HG03045 (cell line): Measurements from ENCODE around the gene ARF6.
"Not testable (repeated sequence)": the region's sequence is repeated elsewhere in the genome, so short reads cannot be mapped to it uniquely, and the experiment has no call there.

ENCODE experiments used
- ATAC-seq: cut with Tn5 transposase; IDR thresholded peaks from one replicate; pipeline ENCODE4 v1.9.1; 2021; ENCODE audit warnings: mild to moderate bottlenecking, moderate library complexity; ENCODE audit not compliant: unreplicated experiment

ARF6 gene

DNA sequence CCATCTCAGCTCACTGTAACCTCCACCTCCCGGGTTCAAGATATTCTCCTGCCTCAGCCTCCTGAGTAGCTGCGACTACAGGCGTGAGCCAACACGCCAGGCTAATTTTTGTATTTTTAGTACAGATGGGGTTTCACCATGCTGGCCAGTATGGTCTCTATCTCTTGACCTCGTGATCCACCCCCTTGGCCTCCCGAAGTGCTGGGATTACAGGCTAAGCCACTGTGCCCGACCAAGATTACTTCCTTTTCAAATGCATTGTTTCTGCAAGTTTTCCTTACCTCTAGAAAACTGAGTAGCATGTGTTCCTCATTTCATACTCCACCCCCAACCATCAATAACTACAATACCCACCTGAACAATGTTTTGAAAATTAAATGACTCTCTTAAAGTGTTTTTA, 13.1 kb downstream of the ARF6 start:
- ATAC-seq = no peak

- ATAC-seq = no peak
These were observed 14.3 kb downstream of the ARF6 start for GRCh38 chr14:49907186-49907585.

- ATAC-seq = no peak
These were observed 15.5 kb downstream of the ARF6 start for GRCh38 chr14:49908433-49908782.

GRCh38 chr14:49909016-49909415, 16.1 kb downstream of the ARF6 start:
- no peak for ATAC-seq

GRCh38 chr14:49915085-49915484, 22.2 kb downstream of the ARF6 start:
- ATAC-seq = no peak

DNA sequence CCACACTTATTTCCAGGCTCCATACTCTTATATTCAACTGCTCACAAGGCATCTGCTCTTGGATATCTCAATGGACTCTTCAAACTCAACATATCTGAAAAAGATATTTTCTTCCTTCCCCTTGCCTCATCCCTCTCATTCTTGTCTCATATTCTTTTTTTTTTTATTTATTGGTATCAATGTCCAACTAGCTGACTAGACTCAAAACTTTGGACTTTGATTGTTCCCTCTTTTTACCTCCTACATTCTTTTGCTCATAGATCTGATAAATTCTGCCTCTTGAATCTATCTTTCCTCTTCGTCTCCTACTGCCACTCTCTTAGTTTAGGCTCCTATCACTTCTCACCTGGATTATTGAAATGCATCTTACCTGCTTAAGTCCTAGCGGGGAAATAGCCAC, 25.8 kb downstream of the ARF6 start:
- no peak for ATAC-seq

DNA sequence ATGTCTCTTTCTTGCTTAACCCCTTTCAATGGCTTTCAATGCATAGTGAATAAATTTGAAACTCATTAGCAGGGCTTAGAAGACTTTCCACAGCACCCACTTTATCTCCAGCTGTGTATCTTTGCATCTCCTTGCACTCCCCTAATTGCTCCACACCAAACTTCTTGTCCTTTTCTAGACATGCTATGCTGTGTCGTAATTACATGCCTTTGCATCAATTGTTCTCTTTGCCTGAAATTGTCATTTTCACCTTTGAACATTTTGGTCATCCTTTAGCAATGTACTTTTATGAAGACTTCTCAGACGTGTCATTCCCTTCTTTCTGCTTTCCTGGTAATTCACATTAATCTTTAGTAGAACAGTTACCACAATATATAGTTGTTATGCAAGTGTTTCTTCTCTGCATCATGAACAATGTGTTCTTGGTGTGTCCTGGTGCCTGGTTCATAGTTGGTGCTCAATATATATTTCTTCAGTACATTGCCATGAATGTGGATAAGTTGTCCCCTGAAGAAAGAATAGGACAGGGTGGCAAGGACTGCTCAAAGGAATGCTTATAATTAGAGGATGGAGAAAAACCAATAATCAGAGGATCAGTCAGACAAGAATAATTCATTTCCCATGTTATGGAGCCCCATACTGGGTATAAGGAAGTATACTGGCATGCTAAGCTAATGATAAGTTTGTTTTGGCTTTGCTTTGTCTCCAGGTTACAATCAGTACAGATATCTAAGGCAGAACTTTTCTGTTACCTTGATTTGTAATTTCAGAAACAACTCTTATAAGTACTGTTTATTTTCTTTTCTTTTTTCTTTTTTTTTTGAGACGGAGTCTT, 27.2 kb downstream of the ARF6 start:
- no peak for ATAC-seq

GRCh38 chr14:49920935-49921334, 28.1 kb downstream of the ARF6 start:
- no peak for ATAC-seq

- ATAC-seq = no peak
These were observed 28.5 kb downstream of the ARF6 start for GRCh38 chr14:49921401-49921800.

DNA sequence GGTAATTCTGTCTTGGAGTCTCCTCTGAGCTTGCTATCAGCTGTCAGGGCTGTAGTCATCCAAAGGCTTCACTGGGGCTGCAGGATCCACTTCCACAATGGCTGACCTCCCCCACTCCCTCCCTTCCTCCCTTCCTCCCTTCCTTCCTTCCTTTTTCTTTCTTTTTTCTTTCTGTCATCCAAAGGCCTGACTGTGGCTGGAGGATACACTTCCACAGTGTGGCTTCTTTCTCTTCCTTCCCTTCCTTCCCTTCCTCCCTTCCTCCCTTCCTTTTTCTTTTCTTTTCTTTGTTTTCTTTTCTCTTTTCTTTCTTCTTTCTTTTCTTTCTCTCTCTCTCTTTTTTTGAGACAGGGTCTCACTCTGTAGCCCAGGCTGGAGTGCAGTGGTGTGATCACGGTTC, 30.6 kb downstream of the ARF6 start:
- no peak for ATAC-seq

GRCh38 chr14:49923881-49924280, 31.0 kb downstream of the ARF6 start:
- no peak for ATAC-seq

DNA sequence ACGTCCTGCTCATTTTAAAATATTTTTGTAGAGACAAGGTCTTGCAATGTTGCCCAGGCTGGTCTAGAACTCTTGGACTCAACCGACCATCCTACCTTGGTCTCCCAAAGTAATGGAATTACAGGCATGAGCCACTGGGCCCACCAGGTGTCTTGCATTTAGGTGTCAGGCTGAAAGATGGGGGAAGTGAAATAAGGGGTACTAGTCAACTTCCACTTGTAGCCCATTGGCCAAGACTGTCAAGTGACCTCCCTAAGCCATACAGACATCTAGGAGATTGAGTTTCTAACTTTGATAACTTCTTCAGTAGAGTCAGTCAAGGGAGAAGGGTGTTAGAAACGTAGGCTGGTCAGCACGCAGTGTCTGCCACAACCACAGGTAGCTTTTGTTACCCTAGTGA, 32.0 kb downstream of the ARF6 start:
- ATAC-seq = no peak

- no peak for ATAC-seq
These were observed 33.9 kb downstream of the ARF6 start for GRCh38 chr14:49926803-49927202.

DNA sequence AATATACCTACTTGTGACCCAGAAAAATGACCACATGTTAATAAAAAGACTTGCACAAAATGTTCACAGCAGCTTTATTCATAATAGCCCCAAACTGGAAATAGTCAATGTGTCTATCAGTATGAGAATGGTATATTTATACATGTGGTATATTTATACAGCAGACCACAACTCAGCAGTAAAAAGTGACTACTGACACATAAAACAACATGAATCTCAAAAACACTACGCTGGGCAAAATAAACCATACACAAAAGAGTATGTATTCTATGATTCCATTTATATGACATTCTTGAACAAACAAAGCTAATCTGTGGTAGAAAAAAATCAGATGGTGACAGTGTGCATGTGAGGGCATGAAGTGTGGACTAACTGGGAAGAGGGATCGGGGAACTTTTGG, 35.1 kb downstream of the ARF6 start:
- no peak for ATAC-seq

DNA sequence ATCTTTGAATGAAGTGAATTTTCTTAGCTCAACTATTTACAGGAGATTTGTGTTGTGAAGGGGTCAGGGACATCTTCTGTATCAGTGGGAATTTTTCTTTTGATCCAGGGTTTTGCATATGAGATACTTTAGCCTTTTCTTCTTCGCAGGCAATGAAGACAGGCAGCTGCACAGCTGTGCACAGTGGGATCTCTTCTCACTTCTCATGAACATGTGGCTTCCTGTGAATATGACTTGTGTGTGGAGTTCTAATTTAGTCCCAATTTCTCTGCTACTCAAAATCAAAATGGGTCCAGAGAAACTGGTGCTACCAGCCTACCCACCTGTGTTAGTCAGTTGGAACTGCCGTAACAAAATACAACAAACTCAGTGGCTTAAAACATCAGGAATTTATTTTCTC, 37.8 kb downstream of the ARF6 start:
- no peak for ATAC-seq

- ATAC-seq = no peak
These were observed 38.6 kb downstream of the ARF6 start for GRCh38 chr14:49931523-49931922.

DNA sequence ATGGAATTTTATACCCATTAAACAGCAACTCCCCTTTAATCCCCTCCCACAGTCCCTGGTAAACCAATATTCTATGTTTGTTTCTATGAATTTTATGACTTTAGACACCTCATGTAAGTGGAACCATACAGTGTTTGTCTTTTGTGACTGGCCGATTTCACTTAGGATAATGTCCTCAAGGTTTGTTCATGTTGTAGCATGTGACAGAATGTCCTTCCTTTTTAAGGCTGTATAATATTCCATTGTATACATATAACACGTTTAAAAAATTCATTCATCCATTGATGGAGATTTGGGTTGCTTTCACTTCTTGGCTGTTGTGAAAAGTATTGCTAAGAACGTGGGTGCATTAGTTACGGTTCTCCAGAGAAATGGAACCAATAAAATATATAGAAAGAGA, 40.2 kb downstream of the ARF6 start:
- no peak for ATAC-seq

DNA sequence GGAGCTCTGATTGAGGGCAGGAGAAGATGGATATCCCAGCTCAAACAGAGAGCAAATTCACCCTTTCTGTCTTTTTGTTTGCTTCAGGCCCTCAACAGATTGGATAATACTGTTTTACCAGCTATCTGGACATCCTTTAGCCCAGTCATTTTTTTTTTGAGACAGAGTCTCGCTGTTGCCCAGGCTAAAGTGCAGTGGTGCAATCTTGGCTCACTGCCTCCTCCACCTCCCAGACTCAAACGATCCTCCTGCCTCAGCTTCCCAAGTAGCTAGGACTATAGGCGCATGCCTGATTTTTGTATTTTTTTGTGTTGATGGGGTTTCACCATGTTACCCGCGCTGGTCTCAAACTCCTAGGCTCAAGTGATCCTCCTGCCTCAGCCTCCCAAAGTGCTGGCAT, 40.8 kb downstream of the ARF6 start:
- ATAC-seq = no peak

GRCh38 chr14:49934646-49935045, 41.8 kb downstream of the ARF6 start:
- ATAC-seq = no peak

- ATAC-seq = no peak
These were observed 42.6 kb downstream of the ARF6 start for GRCh38 chr14:49935526-49935925.

GRCh38 chr14:49936246-49936645, 43.4 kb downstream of the ARF6 start:
- not testable (repeated sequence) for ATAC-seq

DNA sequence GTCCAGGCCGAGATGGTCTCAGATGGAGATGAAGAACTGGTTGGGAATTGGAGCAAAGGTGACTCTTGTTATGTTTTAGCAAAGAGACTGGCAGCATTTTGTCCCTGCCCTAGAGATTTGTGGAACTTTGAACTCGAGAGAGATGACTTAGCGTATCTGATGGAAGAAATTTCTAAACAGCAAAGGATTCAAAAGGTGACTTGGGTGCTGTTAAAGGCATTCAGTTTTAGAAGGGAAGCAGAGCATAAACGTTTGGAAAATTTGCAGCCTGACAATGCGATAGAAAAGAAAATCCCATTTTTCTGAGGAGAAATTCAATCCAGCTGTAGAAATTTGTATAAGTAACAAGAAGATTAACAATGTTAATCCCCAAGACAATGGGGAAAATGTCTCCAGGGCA, 44.0 kb downstream of the ARF6 start:
- ATAC-seq = not testable (repeated sequence)

- not testable (repeated sequence) for ATAC-seq
These were observed 46.3 kb downstream of the ARF6 start for GRCh38 chr14:49939215-49939614.
